Sigmoid colon (tissue), 7 donors: ENCODE measurements around the gene CCDC15. TPM values are rescaled to one million over a fixed set of nuclear protein-coding genes. Genes with fewer than 3 reads are reported as not detected.

Experiments used
- DNase-seq: peaks from one replicate; pipeline ENCODE4 v3.0.0-alpha.2; 2019
- H3K27ac ChIP-seq, 4 donors: fragments of 200-600 bp; sonication (generic); one replicate each; pipeline ENCODE4 v1.5.1; 2016 to 2019; ENCODE audit warnings: mild to moderate bottlenecking in 1 of 4
- H3K27me3 ChIP-seq, 3 donors: fragments of 200-600 bp; sonication (generic); one replicate each; pipeline ENCODE4 v1.5.1; 2019; ENCODE audit warnings: mild to moderate bottlenecking in 1 of 3
- H3K36me3 ChIP-seq, 4 donors: fragments of 200-600 bp; sonication (generic); one replicate each; pipeline ENCODE4 v1.5.1; 2016 to 2019
- H3K4me1 ChIP-seq, 4 donors: fragments of 200-600 bp; sonication (generic); one replicate each; pipeline ENCODE4 v1.5.1; 2017 to 2019
- H3K4me3 ChIP-seq, 4 donors: fragments of 200-600 bp; sonication (generic); one replicate each; pipeline ENCODE4 v1.5.1; 2017 to 2019; ENCODE audit warnings: mild to moderate bottlenecking in 2 of 4, moderate library complexity in 1 of 4
- H3K9me3 ChIP-seq, 4 donors: fragments of 200-600 bp in 3 of 4; sonication (generic) in 3 of 4; one replicate each; pipeline versions ENCODE4 v1.5.1 to v1.6.1; 2013 to 2019
- CTCF ChIP-seq, 4 experiments: fragments of 450-650 bp in 3 of 4; fragments of 200-600 bp in 1 of 4; IDR thresholded peaks; one replicate each; pipeline ENCODE4 v1.5.1; 2016 to 2019; ENCODE audit warnings: antibody characterized with exemption in 4 of 4, mild to moderate bottlenecking in 3 of 4, moderate library complexity in 2 of 4
- EP300 ChIP-seq, 4 donors: sonication (generic); formaldehyde crosslinking; IDR thresholded peaks; one replicate each; pipeline ENCODE4 v1.6.1; 2017; ENCODE audit warnings: antibody characterized with exemption in 4 of 4
- POLR2A ChIP-seq, 2 donors: fragments of 450-650 bp; IDR thresholded peaks; one replicate each; pipeline ENCODE4 v1.6.1; 2016; ENCODE audit warnings: antibody characterized with exemption in 2 of 2, mild to moderate bottlenecking in 2 of 2, moderate library complexity in 2 of 2
- POLR2AphosphoS5 ChIP-seq, 4 donors: sonication (generic); formaldehyde crosslinking; IDR thresholded peaks; one replicate each; pipeline ENCODE4 v1.6.1; 2017; ENCODE audit warnings: antibody characterized with exemption in 4 of 4
- WGBS, 2 donors: extraction: QIAGEN DNeasy Blood & Tissue Kit; methylation state at CpG; one replicate each; pipeline ENCODE4 v1.1.7; 2013; 5-methylcytosine and 5-hydroxymethylcytosine counted together
- intact Hi-C: fragments of 100-400 bp; cut with DNase I; formaldehyde crosslinking; loops from one replicate; pipeline ENCODE4 v1.15.1; 2023
- polyA plus RNA-seq, 3 donors: library from polyadenylated mRNA; stranded (reverse); fragments of 200-250 nt; gene quantifications; one replicate each; pipeline ENCODE4 v1.2.3, GENCODE V29; 2013
- total RNA-seq, 4 donors: library from RNA; depleted of rRNA; stranded (reverse); fragments of >200 nt; gene quantifications; one replicate each; pipeline ENCODE4 v1.1.0, GENCODE V29; 2016
- donor health status: healthy with polysubstance abuse.
- donor health status: Bipolar disorder and iron deficiency.
- donor health status: healthy.

Gene CCDC15
- total and polyA plus RNA-seq, 7 donors: 0.41 to 0.99 (median 0.66) TPM

GRCh38 chr11:124938970-124939369, 15.0 kb upstream of the CCDC15 start:
- no peak overlapping the region for H3K4me3 ChIP-seq
- H3K36me3 ChIP-seq: no peaks in the 10 kb centered on the region
- no peak overlapping the region for H3K27ac ChIP-seq
- H3K27me3 ChIP-seq: peaks cover 0 to 4% (median 3%) of the 10 kb centered on the region in 3 donors
- no peaks in the 10 kb centered on the region for H3K9me3 ChIP-seq
- no peaks in the 10 kb centered on the region for H3K4me1 ChIP-seq
- intact Hi-C loops: no loop called here
- no peak for TF ChIP-seq POLR2AphosphoS5 (IDR thresholded peaks at IDR 0.05)
- no peak for TF ChIP-seq EP300 (IDR thresholded peaks at IDR 0.05)
- TF ChIP-seq CTCF (IDR thresholded peaks at IDR 0.05): no peak
- no peak for TF ChIP-seq POLR2A (IDR thresholded peaks at IDR 0.05)
- 85 to 90% methylated on average over 6 of the region's 6 CpGs for WGBS, 2 donors
- no peak for DNase-seq

- WGBS, 2 donors: 82 to 84% methylated on average over 1 of the region's 1 CpG
- TF ChIP-seq EP300 (IDR thresholded peaks at IDR 0.05) (no peak), POLR2AphosphoS5 (IDR thresholded peaks at IDR 0.05) (no peak), POLR2A (IDR thresholded peaks at IDR 0.05) (no peak), CTCF (IDR thresholded peaks at IDR 0.05) (no peak)
- Histone ChIP-seq H3K27me3 (peaks cover 0 to under 1% (median 0%) of the 10 kb centered on the region in 3 donors), H3K9me3 (no peaks in the 10 kb centered on the region), H3K36me3 (no peaks in the 10 kb centered on the region), H3K27ac (no peak overlapping the region), H3K4me3 (no peak overlapping the region), H3K4me1 (no peaks in the 10 kb centered on the region)
- DNase-seq: no peak
- intact Hi-C loops: no loop called here
These were observed 12.3 kb upstream of the CCDC15 start for GRCh38 chr11:124941703-124942102.

GRCh38 chr11:124942466-124943253, 11.3 kb upstream of the CCDC15 start:
- H3K4me3 ChIP-seq: no peak overlapping the region
- H3K9me3 ChIP-seq: no peaks in the 10 kb centered on the region
- no peaks in the 10 kb centered on the region for H3K4me1 ChIP-seq
- DNase-seq: no peak
- no peaks in the 10 kb centered on the region for H3K27me3 ChIP-seq
- intact Hi-C loops: no loop called here
- TF ChIP-seq POLR2AphosphoS5 (IDR thresholded peaks at IDR 0.05): no peak
- no peak for TF ChIP-seq CTCF (IDR thresholded peaks at IDR 0.05)
- no peak for TF ChIP-seq EP300 (IDR thresholded peaks at IDR 0.05)
- TF ChIP-seq POLR2A (IDR thresholded peaks at IDR 0.05): no peak
- H3K27ac ChIP-seq: no peak overlapping the region
- no peaks in the 10 kb centered on the region for H3K36me3 ChIP-seq
- WGBS, 2 donors: 47 to 71% methylated on average over 6 of the region's 6 CpGs

- H3K27ac ChIP-seq: no peak overlapping the region
These were observed 10.8 kb upstream of the CCDC15 start for GRCh38 chr11:124943254-124943616.

More at GRCh38 chr11:124943254-124943616, 10.8 kb upstream of the CCDC15 start:
- intact Hi-C loops: no loop called here
- Histone ChIP-seq H3K9me3 (no peaks in the 10 kb centered on the region), H3K4me3 (no peak overlapping the region), H3K27me3 (no peaks in the 10 kb centered on the region), H3K4me1 (no peaks in the 10 kb centered on the region), H3K36me3 (no peaks in the 10 kb centered on the region)
- no peak for DNase-seq
- TF ChIP-seq POLR2AphosphoS5 (IDR thresholded peaks at IDR 0.05) (no peak), POLR2A (IDR thresholded peaks at IDR 0.05) (no peak), EP300 (IDR thresholded peaks at IDR 0.05) (no peak), CTCF (IDR thresholded peaks at IDR 0.05) (no peak)
- 77 to 80% methylated on average over 5 of the region's 5 CpGs for WGBS, 2 donors
